GM23248 (cell line): ENCODE data around the gene CRAT. TPM values are rescaled to one million over a fixed set of nuclear protein-coding genes. Genes with fewer than 3 reads are reported as not detected.
A peak's percentile ranks its signal among the peaks of the same experiment; 100 is the strongest.
"Not testable (repeated sequence)": the region's sequence is repeated elsewhere in the genome, so short reads cannot be mapped to it uniquely, and the experiment has no call there.

Experiments
- DNase-seq: peaks from one replicate; pipeline ENCODE4 v3.0.0-alpha.2; 2015
- H2AFZ ChIP-seq: fragments of 200-600 bp; sonication (generic); 2 replicates; pipeline ENCODE4 v1.6.1; 2016; ENCODE audit warnings: antibody characterized with exemption
- H3F3A ChIP-seq: fragments of 200-600 bp; sonication (generic); 2 replicates; pipeline ENCODE4 v1.6.1; 2016; ENCODE audit warnings: mild to moderate bottlenecking, antibody characterized with exemption, mixed run types; ENCODE audit not compliant: insufficient read depth
- H3K27ac ChIP-seq: fragments of 200-600 bp; sonication (generic); 2 replicates; pipeline ENCODE4 v1.5.1; 2016; ENCODE audit warnings: mild to moderate bottlenecking
- H3K27me3 ChIP-seq: fragments of 200-600 bp; sonication (generic); replicated peaks from 2 replicates; pipeline ENCODE4 v1.6.1; 2016; ENCODE audit warnings: mild to moderate bottlenecking; ENCODE audit not compliant: insufficient read depth
- H3K36me3 ChIP-seq: fragments of 200-600 bp; sonication (generic); 2 replicates; pipeline ENCODE4 v1.6.1; 2016; ENCODE audit warnings: low read depth, mild to moderate bottlenecking
- H3K4me1 ChIP-seq: fragments of 200-600 bp; sonication (generic); 2 replicates; pipeline ENCODE4 v1.6.1; 2016; ENCODE audit warnings: mild to moderate bottlenecking; ENCODE audit not compliant: insufficient read depth
- H3K4me2 ChIP-seq: fragments of 200-600 bp; sonication (generic); one replicate; pipeline ENCODE4 v1.6.1; 2016; ENCODE audit warnings: mild to moderate bottlenecking; ENCODE audit not compliant: unreplicated experiment
- H3K4me3 ChIP-seq: fragments of 200-600 bp; sonication (generic); 2 replicates; pipeline ENCODE4 v1.5.1; 2016; ENCODE audit warnings: mild to moderate bottlenecking
- H3K79me2 ChIP-seq: fragments of 200-600 bp; sonication (generic); 2 replicates; pipeline ENCODE4 v1.6.1; 2016; ENCODE audit warnings: mild to moderate bottlenecking; ENCODE audit not compliant: insufficient read depth
- H3K9ac ChIP-seq: fragments of 200-600 bp; sonication (generic); 2 replicates; pipeline ENCODE4 v1.6.1; 2016; ENCODE audit warnings: mild to moderate bottlenecking
- H3K9me2 ChIP-seq: fragments of 200-600 bp; sonication (generic); 2 replicates; pipeline ENCODE4 v1.6.1; 2016; ENCODE audit warnings: mixed run types, mild to moderate bottlenecking, moderate library complexity; ENCODE audit not compliant: insufficient read depth
- H3K9me3 ChIP-seq: fragments of 200-600 bp; sonication (generic); one replicate; pipeline ENCODE4 v1.6.1; 2017; ENCODE audit warnings: low read depth
- H4K20me1 ChIP-seq: fragments of 200-600 bp; sonication (generic); 2 replicates; pipeline ENCODE4 v1.6.0; 2016; ENCODE audit not compliant: insufficient read depth
- EZH2 ChIP-seq: fragments of 200-600 bp; sonication (generic); IDR thresholded peaks from 2 replicates; pipeline ENCODE4 v1.6.1; 2018; ENCODE audit warnings: antibody characterized with exemption, mild to moderate bottlenecking; ENCODE audit not compliant: insufficient read depth, poor library complexity, severe bottlenecking
- EZH2phosphoT487 ChIP-seq: fragments of 200-600 bp; sonication (generic); IDR thresholded peaks from 2 replicates; pipeline ENCODE4 v1.6.1; 2018; ENCODE audit warnings: antibody characterized with exemption, moderate library complexity, mild to moderate bottlenecking, low read depth; ENCODE audit not compliant: insufficient read depth
- WGBS, 2 experiments: methylation state at CpG; one replicate each; pipeline ENCODE4 v1.1.6; 2015 to 2017; ENCODE audit warnings: low lambda C conversion rate in 2 of 2, low coverage in 1 of 2; ENCODE audit errors: missing lambda C conversion rate in 2 of 2; 5-methylcytosine and 5-hydroxymethylcytosine counted together
- in situ Hi-C: fragments of 300-500 bp; cut with MboI; formaldehyde crosslinking; loops from 2 replicates; pipeline ENCODE4 v1.15.0; 2020
- polyA plus RNA-seq: library from polyadenylated mRNA; unstranded; fragments of >200 nt; fragmentation: Nextera tagmentation; extraction: Ambion mirVana; gene quantifications from 2 replicates; pipeline ENCODE4 v1.2.1, GENCODE V29; 2016
- total RNA-seq: library from RNA; depleted of rRNA; stranded (reverse); fragments of >200 nt; shearing (Covaris generic); gene quantifications from 2 replicates; pipeline ENCODE4 v1.2.3, GENCODE V29; 2014

Gene CRAT
- total and polyA plus RNA-seq, 2 experiments from 2014 or later, result 55.4 to 61.4 TPM

- Histone ChIP-seq H3K9me3 (no peaks in the 10 kb centered on the region), H3K9ac (peak overlapping the region; percentile 64), H3K4me2 (no peak overlapping the region), H4K20me1 (no peaks in the 10 kb centered on the region; the same call in 1 of the 2 replicates), H3K4me3 (no peak overlapping the region), H3K4me1 (peaks cover 13% of the 10 kb centered on the region), H3K27me3 (no peaks in the 10 kb centered on the region), H3K27ac (peak overlapping the region; percentile 30; the same call in 1 of the 2 replicates), H3K79me2 (peaks cover 42% of the 10 kb centered on the region), H2AFZ (no peak overlapping the region), H3K9me2 (no peaks in the 10 kb centered on the region), H3K36me3 (no peaks in the 10 kb centered on the region; the same call in 1 of the 2 replicates), H3F3A (peaks cover 7% of the 10 kb centered on the region; the same call in 1 of the 2 replicates)
- TF ChIP-seq EZH2phosphoT487 (no peak), EZH2 (no peak)
- DNase-seq, result peak; percentile 52
- in situ Hi-C loops, result no loop called here
- WGBS, 2 experiments, result 59 to 66% methylated on average over 3 of the region's 3 CpGs
These were observed 10.9 kb upstream of the CRAT start for GRCh38 chr9:129121483-129121882.

- Histone ChIP-seq H3K9me2 (no peaks in the 10 kb centered on the region), H3K9me3 (no peaks in the 10 kb centered on the region), H3K36me3 (no peaks in the 10 kb centered on the region), H3F3A (peaks cover 13% of the 10 kb centered on the region; the same call in 1 of the 2 replicates), H3K27ac (no peak overlapping the region), H2AFZ (no peak overlapping the region), H3K4me3 (no peak overlapping the region), H3K4me2 (no peak overlapping the region), H3K27me3 (no peaks in the 10 kb centered on the region), H3K9ac (no peak overlapping the region), H3K79me2 (peaks cover 67% of the 10 kb centered on the region), H4K20me1 (no peaks in the 10 kb centered on the region; the same call in 1 of the 2 replicates), H3K4me1 (peaks cover 5% of the 10 kb centered on the region; the same call in 1 of the 2 replicates)
- TF ChIP-seq EZH2phosphoT487, result no peak
- TF ChIP-seq EZH2, result no peak
- DNase-seq, result no peak
- in situ Hi-C loops, result no loop called here
- 73 to 77% methylated on average over 4 of the region's 4 CpGs for WGBS, 2 experiments
These were observed 8.2 kb upstream of the CRAT start for GRCh38 chr9:129118799-129119198.

- Histone ChIP-seq H3K36me3 (no peaks in the 10 kb centered on the region), H3K27me3 (no peaks in the 10 kb centered on the region), H3K4me3 (no peak overlapping the region), H2AFZ (no peak overlapping the region), H3K9ac (no peak overlapping the region), H3F3A (peaks cover 10% of the 10 kb centered on the region; the same call in 1 of the 2 replicates), H3K9me2 (no peaks in the 10 kb centered on the region), H3K27ac (no peak overlapping the region), H3K9me3 (no peaks in the 10 kb centered on the region), H3K4me2 (no peak overlapping the region), H4K20me1 (no peaks in the 10 kb centered on the region; the same call in 1 of the 2 replicates), H3K4me1 (peaks cover 6% of the 10 kb centered on the region), H3K79me2 (peaks cover 79% of the 10 kb centered on the region)
- TF ChIP-seq EZH2phosphoT487 (no peak), EZH2 (no peak)
- DNase-seq, result no peak
- in situ Hi-C loops, result no loop called here
- 96 to 97% methylated on average over 17 of the region's 17 CpGs for WGBS, 2 experiments
These were observed 3.2 kb upstream of the CRAT start for GRCh38 chr9:129113645-129114304.

- peak overlapping the region; percentile 92 for H3K9ac ChIP-seq
- H3K9me2 ChIP-seq, H3K9me3 ChIP-seq, H3K36me3 ChIP-seq, H3K4me1 ChIP-seq, H4K20me1 ChIP-seq, DNase-seq, H3K27ac ChIP-seq, H3K27me3 ChIP-seq, in situ Hi-C loops: not testable (repeated sequence)
- peak overlapping the region; percentile 88 for H3K4me2 ChIP-seq
- WGBS, 2 experiments, result 90 to 96% methylated on average over 17 of the region's 17 CpGs
- peaks cover 10% of the 10 kb centered on the region; the same call in 1 of the 2 replicates for H3F3A ChIP-seq
- peak overlapping the region; percentile 93; the same call in 1 of the 2 replicates for H2AFZ ChIP-seq
- H3K79me2 ChIP-seq, result peaks cover 69% of the 10 kb centered on the region
- peak overlapping the region; percentile 96 for H3K4me3 ChIP-seq
These were observed 1.9 kb upstream of the CRAT start for GRCh38 chr9:129112526-129112925.
